ENCODE measurements around the gene PACRG.

Gene PACRG

DNA sequence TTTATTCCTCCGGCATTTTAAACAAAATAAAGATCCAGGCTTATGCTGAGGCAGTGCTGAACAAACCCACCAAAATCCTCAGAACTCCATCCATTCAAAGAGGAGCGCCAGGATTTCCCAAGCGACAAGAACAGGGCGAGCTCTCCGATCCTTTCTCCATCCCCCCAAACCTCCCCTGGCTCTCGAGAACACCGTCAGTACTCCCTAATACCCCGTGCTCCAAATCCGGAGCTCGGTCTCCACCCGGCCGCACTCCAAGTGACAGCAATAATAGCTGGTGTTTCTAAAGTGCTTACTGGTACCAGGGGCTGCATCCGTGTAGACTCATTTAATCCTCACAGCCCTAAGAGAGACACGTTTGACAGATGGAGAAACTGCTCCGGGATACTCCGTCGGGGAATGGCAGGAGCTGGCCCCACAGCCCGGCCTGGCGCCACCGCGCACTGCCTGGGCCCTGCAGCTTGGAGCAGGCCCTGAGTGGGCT is 409.7 kb downstream of the PACRG start:
- DNase-seq (ENCODE audit: low spot score): no peak

DNA sequence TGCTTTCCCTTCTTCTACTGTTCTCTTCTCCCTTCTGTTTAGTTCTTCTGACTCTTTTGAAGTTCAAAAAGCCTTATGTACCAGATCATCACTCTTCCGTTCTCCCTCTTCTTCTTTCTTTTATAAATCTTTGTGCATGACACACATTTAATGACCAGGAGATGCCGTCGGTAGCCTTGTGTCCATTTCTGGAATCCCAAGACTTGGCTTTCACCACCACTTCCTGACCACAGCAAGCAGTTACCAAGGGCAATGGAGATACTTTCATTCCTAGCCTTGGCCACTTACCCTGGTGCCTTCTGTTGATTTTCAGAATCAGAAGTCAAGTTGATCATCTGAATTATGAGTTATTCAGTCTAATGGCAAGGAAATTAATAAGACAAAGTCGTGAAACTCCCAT is 418.3 kb downstream of the PACRG start:
- DNase-seq (ENCODE audit: low spot score): no peak

DNA sequence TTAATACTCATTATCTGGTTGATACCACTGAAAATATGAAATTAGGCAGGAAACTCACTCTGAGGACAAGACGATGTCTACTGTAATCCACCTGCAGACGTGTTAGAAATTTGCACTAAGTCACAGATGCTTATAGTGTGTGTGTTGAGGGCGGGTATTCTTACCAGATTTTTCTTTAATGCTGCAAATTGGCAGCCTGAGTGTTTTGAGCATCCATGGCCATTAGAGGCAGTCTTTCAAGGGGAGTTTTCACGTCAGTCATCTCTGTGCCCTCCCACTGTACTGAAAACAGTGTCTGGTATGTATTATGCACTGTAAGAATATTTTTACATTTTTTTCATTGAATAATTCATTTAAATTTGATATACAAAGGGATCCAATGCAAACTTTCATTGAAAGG is 420.2 kb downstream of the PACRG start:
- DNase-seq (ENCODE audit: low spot score): peak; percentile 6

DNA sequence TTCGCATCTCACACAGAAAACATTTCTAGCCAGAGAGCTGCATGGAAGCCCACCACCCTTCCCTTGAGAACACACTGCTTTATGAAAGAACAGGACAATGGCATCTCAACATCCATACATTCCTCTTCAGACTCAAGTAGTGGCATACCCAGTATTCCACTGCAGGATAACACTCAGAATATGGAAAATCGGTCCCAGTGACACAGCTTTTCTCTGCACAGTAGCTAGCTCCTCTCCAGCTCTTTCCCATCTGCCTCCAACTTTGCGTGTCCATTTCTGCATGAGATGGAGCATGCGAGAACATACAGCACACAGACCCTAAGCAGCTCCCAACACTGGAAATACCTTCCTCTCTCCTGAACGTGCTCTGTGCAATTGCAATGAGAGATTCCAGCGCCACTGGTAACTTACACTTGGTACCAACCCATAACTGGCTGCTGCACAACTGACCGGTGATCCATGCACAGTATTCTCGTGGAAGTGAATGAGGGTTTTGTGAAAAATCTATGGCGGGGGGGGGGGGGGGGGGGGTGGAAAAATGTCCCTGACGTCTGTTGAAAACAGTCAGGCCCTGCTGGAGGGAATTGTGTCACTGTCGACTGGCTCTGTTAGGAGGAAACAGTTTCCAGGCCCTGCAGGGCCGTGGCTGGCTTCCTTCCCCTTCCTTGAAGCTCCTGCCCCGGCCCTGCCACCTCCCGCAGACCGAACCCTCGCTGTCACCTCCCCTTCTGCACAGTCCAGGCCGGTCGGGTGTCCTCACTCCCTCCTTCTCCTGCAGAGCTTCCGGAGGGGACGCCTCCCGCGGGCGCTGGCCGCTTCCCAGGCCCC is 420.9 kb downstream of the PACRG start:
- no peak for DNase-seq (ENCODE audit: low spot score)

DNA sequence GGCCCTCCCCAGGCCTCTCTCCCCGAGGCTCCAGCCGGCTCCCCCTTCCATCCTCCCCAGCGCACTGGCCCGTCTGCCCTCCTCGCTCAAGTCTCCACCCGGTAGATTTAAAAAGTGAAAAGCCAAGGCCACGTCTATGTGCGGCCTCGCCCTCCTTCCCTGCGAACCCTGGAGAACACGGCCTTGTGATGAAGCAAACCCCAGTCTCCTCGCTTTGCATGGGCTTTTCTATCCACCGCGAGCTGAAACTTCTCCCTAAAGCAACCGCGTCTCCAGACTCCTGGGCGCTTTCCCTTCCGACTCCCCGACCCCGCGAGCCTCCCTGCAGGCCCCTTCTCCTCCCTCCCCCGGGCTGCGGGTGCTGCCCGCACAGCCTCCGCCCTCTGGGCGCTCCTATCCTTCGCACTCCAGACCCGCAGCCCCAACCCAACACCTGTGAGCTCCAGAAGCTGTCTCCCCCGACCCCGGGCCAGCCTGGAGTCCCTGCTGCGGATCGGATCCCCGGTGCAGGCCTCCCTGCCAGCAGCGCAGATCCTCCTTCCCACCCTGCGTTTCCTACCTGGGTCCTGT is 421.6 kb downstream of the PACRG start:
- no peak for DNase-seq (ENCODE audit: low spot score)

DNA sequence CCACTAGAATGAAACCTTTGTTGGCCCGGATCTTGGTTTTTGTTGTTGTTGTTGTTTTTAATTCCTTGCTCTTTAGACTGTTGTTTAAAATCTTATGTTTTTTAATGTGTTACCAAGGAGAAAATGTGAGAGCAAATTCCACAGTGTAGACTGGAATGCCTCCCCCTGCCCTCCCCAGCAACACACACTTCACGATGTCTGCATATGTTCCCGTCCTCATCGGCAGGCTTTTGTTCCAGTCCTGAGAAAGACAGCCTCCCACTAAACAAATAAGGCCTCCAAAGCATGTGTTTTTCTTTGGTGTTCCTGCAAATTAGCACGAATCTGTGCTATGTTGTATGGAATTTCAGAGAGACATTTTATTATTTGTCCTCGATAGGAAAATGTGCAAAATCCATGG is 423.4 kb downstream of the PACRG start:
- DNase-seq (ENCODE audit: low spot score): no peak

DNA sequence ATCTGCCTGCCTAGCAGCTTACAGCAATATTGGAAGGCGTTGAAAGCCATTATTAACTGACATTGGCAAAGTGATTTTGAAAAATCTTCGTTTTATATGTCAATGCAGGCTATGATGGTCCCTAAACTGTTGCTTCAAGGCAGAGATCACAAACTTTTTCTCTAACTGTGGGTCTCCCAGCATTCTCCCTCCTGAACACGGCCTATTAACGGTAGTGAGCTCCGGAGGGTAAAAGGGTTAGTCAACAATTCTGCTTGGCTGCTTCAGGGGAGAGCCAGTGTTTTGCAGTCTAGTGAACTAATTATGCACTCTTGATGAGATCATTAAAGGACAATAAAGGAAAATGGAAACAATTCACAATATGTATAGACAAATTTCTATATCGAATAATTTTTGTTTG is 424.9 kb downstream of the PACRG start:
- no peak for DNase-seq (ENCODE audit: low spot score)

DNA sequence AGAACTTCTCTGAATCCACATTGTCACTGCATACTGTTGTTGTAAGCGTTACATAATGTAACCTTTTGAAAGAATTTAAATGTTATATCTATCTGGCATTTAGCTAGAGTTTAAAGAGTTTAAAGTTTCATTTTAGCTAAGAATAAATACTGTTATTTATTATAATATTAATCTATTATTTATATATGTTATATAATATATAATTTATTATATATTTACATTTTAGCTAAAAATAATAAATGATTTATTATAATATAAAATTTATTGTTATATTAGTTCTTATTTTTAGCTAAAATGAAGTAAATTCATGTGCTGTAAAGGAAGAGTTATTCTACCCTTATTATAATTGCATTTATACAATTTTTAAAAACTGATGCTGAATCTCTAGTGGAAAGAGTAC is 431.3 kb downstream of the PACRG start:
- DNase-seq (ENCODE audit: low spot score): no peak

DNA sequence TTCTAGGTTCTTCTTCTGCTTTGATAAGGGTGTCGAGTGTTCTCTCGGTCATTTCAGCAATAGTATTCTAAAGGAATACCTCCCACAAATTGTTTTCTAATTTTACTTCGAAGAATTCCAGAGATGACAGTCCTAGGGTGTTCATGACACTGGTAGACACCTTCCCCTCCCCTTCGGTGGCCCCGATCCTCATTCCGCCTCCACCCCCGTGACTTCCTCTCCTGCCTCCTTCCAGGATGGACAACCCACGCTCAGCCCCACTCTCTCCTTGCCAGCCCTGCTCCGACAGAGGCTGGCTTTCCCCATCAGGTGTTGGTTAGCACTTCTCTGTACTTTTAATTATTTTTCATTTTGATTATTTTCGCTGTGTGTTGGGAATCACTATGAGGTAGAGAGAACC is 431.9 kb downstream of the PACRG start:
- DNase-seq (ENCODE audit: low spot score): no peak

DNA sequence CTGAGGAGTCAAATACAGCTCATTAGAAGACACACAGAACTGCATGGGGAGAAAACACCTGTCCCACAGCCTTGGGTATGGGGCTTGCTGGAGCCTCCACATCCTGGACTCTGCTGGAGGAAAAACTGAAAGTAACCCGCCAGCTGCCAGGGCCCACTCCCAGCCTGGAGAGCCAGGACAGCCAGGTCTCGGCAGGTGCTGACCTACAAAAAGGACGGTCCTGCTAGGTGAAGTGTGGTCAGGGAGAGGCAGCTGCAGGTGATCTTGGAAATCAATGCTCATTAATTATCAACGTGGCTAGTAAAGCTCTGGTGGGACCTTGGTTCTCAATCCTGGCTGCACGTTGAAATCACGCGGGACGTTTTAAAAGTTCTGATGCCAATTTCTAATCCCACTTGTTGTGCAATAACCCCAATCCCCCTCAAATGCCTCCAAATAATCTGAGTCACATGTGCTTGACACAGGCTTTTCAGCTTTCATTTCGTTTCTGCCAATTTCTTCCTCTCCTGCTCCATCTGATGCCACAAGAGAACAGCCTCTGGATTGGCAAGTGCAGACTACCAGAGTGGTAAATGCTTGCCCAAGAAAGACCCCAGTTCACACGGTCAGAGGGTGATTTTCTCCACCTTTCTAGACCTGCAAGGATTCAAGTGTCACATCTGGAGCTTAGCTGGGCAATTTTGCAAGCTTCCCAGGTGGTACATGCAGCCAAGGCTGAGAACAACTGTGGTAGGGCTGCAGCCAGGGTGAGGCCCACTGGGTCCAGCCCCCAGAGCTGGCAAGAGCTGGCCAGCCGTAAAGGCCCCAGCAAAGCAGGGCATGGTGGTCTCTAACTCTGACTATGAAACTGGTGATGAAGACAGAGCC is 434.5 kb downstream of the PACRG start:
- DNase-seq (ENCODE audit: low spot score): no peak

DNA sequence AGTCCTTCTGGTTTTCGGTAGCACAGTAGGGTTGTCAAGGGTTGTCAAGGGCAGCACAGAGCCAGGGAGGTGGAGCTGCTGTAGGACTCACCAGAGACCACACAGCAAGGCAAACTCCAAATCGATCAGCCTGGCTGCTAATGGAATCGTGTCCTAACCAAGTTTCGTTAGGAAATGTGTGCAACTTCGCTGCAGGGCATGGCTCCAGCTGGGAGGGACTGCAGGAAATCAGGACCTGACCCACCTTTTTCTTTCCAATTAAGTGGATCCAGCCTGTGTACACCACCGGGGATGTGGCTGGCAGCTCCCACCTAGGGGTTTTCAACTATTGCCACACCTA is 435.1 kb downstream of the PACRG start:
- no peak for DNase-seq (ENCODE audit: low spot score)

DNA sequence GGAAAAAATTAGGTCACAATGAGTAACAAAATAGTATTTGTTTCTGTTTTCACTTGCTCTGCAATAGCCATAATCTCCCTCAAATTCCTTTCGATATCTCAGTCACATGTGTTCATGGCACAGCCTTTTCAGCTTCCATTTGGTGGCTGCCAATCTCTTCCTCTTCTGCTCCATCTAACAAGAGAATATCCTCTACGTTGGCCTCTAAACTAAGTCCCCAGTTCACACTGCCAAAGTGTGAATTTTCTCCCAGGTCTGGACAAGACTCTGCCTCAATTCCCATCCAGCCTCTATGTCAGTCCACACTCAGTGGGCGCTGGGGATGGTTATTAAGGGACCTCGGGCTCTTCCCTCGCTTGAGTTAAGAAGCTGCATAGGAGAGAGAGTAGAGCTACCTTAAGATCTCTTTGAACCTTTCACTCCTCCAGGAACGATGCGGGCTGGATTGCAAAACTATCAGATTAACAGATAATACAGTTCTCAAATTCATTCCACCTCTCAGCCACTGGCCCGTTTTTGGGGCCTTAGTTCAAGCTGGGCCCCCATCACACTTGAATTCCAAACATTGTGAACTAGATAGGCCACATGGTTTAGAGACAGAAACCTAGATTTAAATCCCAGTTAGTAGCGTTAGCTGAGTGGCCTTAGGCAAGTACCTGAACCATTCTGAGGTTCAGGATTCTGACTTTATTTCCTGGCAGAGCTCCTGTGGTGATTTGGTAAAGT is 436.6 kb downstream of the PACRG start:
- no peak for DNase-seq (ENCODE audit: low spot score)

DNA sequence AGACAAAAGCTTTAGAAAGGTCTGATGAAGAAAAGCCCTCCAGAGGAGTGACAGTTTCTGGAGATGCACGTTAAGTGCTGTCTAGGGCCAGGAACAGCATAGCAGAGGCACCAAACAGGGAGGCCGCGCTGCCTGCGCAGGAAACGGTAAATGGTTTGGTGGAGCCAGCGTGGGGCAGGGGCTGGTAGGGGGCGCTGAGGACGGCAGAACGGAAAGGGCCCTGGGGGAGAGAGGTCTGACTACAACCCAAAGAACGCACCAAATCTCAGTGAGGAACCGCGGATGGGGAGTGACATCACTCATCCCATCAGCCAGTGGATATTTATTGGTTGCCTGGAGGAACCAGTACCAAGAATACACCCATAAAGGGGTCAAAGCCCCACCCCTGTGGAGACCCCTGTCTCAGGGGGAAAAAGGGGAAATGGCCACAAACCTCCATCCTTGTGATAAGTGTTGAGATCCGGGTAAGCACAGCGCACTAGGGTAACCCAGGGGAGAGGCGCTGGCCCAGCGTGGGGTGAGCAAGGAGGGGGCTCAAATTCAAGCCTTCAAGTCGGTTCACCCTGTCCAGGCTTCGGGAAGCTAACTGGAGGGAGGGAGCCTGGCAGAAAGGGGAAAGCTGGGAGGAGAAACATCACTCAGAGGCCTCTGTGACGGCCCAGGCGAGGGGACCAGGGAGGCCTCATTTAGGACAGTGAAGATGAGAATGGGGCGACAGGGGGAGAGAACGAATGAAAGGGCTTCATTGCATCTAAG is 437.6 kb downstream of the PACRG start:
- DNase-seq (ENCODE audit: low spot score): no peak

DNA sequence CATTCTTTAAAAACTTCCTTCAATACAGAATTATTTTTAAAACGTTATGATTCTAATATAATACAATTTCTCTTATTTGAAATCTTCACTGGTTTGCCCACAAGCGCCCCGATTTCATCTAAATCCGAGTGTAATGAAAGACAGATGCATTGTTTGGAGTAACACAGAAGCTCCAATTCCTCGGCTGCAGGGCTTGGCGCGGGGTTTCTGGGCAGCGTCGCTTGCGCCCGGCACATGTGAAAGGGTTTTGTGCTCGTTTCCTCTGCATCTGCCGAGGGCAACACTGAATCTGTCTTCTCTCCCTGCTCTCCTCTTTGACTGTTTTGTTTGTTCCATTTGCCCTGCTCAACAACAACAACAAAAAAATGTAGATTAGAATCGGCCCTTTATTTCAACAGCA is 438.1 kb downstream of the PACRG start:
- DNase-seq (ENCODE audit: low spot score): no peak

DNA sequence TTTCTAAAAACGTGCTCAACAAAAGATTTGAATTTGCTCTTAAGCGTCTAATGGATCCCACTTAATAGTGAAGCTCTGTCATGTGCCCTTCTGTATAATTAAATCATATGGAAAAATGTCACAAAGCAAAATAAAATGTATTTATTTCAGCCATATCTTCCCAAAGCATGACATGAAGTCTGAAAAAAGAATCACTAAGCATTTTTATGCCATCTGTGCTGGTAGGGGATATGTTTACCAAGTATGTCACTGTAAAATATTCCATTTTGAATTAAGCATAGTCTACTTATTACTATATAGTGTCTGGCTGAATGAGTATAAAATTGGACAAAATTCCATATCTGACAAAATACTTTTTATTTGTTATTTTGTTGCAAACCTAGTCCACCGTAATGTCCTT is 438.7 kb downstream of the PACRG start:
- no peak for DNase-seq (ENCODE audit: low spot score)

DNA sequence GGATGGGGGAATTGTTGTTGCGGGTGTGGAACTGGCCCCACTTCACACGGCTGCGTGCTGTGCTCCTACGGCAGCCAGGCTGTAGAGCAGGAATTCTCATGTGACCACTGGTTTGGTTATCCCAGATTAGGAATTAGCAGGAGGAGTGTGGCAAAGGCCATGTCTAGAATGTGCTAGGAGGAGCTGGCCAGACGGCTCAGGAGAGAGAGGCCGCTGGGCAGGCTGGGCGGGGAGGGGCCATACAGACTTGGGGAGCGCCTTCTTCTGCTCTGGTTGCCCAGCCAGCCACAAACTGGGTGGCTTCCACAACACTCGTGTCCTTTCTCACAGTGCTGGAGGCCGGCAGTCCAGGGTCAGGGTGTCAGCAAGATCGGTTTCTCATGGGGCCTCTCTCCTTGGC is 441.7 kb downstream of the PACRG start:
- no peak for DNase-seq (ENCODE audit: low spot score)

DNA sequence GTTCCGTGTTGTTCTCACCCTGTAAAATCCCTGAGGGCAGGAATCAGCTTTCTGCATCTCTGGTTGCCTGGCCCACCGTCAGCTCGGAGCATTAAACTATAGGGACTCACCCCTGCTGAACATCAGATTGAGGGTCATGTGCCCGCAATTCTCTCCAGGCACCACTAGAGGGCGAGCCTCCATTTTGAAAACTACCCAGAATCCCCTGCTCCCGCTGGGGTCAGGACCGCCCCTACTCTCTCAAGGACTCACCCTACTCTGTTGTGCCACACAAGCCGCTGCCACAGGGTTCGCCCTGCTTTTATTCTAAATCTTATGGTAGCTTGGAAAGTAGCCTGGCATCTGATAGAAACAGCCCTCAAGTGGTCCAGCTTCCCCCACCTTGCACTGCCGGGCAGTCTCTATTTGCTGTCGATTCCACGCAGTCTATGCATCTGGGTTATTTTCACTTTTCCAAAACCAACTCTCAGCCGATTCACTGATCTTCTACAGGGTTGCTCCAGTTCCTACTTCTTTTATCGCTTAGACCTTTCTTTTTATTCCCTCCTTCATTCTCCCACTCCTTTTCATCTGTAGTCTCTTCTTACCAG is 442.6 kb downstream of the PACRG start:
- DNase-seq (ENCODE audit: low spot score): no peak

DNA sequence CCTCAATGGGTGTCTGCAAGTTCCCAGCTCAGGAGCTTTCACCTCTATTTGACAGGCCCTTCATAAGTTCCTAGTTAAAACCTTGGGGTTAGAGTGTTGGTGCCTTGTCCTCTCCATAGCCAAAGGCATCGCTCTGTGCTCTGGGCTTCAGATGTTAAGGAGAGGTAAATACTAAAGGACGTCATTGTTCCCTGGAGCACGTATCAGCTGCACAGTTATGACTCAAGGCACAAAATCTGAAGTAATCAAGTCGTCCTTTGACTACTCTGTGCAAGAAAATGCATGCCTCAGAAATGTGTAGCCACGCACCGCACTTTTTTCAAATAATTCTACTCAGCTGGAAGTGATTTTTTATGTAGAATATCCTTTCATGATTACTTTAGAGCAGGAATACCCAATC is 446.0 kb downstream of the PACRG start:
- no peak for DNase-seq (ENCODE audit: low spot score)

DNA sequence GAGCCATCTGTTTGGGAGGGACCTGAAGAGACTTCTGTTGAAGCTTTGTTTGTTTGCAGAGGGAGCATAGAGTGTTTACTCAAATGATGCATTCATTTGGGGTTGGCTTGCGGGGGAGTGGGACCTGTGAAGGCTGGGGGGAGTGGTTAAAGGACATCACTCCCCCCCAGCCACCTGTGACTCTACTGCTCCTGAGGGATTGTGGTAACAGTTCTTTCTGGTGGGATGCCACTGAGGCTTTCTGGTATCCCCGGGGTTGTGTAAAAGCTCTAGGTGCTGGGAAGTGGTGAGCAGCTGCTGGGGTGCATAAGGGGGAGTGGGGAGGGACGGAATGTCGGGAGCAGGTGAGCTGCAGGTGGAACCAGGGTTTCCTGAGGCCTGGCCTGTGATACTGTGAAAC is 447.5 kb downstream of the PACRG start:
- DNase-seq (ENCODE audit: low spot score): no peak

DNA sequence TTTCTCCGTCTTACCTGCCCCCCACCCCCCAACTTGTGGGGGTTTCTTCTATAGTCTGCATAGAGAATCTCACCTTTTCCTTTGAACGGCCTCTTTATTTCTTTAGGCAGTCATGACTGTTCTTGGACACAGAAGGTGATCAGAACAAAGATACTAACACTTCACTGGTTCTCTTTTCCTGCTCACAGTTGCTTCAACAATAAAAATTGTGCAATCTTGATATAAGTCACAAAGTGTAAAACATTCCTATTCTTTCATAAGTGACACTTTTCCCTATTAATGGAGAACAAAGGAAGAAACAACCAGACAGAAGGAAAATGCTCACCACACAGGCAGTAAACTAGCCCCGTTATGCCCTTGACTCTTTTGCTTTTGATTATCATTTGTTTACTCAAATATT is 448.3 kb downstream of the PACRG start:
- no peak for DNase-seq (ENCODE audit: low spot score)

DNA sequence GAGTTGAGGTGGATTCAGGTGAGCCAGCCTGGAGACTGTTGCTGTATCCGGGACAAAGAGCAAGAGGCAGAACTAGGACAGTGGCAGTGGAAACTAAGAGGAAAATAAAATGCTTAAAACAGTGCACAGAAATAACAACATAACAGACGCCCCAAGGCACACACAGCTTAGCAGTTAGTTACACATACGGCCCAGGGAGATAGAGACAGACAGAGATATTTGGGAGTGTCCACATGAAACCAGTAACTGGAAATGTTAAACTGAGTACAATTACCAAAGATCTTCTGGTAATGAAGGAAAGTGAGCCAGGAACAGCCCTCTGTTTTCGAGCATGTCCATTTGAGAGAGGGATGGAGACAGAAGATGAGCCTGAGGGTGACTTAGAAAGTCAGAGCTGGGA is 449.2 kb downstream of the PACRG start:
- DNase-seq (ENCODE audit: low spot score): no peak

Measured in SW480 (cell line).